ENCODE data around the gene NLGN1.

The NLGN1 gene

GRCh38 chr3:173709026-173709425, 311.5 kb downstream of the NLGN1 start:
- DNase-seq (ENCODE audit: low read depth in 2 of 2) = no peak

DNA sequence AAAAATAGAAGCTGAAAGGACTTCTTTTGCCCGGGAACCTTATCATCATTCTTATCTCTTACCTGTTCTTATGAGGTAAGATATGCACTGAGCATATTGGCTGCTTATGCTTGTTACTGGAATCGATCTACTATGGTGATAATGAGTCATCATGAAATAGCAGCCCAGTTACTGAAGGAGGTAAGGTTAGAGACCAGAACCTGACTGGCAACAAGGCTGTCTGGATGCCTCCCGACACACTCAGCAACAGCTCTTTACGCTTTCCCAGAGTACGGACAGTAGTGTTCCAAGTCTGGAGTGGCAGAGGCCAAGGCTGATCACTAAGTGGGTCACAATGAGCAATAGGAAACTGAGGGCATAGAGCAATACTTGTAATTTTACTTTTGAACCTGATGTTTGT, 314.1 kb downstream of the NLGN1 start:
- DNase-seq (ENCODE audit: low read depth in 2 of 2) = no peak

DNA sequence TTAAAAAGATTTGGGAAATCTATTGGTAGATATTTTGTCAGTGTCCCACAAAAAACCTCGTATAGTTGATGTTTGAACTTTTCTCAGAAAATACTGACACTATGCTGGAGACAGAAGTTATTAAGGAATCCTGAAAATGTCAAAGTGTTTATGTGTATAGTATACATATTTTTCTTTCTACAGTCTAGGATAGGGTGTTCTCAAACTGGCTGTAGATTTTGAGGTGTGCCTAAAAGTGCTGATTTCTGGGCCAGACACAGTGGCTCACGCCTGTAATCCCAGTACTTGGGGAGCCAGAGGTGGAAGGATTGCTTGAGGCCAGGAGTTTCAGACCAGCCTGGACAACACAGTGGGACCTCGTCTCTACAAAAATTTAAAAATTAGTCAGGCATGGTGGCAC, 322.0 kb downstream of the NLGN1 start:
- no peak for DNase-seq (ENCODE audit: low read depth in 2 of 2)

- DNase-seq (ENCODE audit: low read depth in 2 of 2) = no peak
Observed at GRCh38 chr3:173725507-173725906, 328.0 kb downstream of the NLGN1 start.

DNA sequence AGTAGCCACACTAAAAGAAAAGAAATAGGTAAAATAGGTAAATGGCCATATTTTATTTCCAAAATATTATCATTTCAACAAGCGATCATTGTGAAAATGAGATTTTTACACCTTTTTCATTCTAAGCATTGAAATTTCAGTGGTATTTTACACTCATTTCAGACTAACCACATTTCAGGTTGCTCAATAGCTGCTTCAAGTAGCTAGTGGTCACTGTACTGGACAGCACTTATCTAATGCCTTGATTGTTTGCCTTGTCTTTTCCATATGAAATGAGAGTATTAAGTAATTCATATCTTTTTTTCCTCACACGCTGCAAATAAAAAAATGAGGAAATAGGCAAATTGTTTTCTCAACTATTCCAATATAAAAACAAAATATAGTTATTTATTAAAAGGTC, 332.8 kb downstream of the NLGN1 start:
- DNase-seq (ENCODE audit: low read depth in 2 of 2) = no peak

DNA sequence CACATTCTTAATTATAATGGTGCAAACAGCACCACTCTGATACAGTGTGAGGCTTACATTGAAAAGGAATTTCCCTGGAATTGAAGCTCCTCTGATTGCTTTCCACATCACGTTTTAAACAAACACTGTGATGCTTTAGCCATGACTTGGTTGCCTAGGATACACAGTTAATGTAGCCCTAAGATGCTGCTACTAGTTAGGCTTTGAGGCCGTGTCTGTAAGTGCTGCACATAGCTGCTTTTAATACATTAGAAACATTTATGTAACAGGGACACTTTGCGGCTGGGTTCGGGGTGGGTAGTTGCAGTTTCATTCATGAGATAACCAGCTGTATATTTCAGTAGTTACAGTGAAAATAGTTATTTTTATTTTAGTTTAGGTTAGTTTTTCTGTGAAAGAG, 334.7 kb downstream of the NLGN1 start:
- no peak for DNase-seq (ENCODE audit: low read depth in 2 of 2)

DNA sequence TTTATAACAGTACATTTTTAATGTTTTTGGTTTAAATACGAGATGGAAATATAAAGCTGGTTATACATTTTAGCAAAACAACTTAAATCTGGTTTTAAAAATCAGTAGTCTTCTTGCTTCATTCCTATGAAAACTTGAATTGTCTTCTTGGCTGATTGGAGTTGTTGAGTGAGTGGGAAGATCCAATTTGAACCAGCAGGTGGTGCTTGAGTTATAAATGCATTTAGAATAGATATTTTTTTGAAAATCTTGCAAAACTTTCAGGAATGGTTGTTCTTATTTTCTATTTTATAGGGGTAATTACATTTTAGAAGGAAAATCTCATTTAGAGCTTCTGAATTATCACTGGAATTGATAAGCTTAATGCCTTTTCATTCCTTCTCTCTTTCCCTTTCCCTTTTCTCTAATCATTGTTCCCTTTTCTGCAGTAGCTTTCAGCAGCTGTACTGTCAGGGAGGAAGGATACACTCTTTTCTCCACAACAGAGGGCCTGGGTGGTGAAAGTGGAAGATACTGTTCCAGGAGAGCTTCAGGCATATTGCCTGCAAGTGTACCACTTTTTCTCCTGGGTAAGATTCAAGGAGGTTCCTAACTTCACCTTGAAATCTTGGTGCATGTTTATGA, 335.6 kb downstream of the NLGN1 start:
- no peak for DNase-seq (ENCODE audit: low read depth in 2 of 2)

DNA sequence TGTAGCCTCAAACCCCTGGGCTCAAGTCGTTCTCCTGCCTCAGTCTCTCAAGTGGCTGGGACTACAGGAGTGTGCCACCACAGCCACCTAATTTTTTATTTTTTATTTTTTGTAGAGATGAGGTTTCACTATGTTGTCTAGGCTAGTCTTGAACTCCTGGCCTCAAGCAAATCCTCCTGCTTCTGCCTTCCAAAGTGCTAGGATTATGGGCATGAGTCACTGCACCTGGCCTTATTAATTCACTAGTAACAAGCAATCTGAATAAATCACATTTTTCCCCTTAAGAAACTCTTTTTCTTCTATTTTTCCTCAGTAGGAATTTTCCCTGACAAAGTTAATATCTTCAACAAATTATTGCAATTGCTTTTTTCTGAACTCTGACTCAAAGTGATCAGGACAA, 336.9 kb downstream of the NLGN1 start:
- DNase-seq (ENCODE audit: low read depth in 2 of 2) = no peak

DNA sequence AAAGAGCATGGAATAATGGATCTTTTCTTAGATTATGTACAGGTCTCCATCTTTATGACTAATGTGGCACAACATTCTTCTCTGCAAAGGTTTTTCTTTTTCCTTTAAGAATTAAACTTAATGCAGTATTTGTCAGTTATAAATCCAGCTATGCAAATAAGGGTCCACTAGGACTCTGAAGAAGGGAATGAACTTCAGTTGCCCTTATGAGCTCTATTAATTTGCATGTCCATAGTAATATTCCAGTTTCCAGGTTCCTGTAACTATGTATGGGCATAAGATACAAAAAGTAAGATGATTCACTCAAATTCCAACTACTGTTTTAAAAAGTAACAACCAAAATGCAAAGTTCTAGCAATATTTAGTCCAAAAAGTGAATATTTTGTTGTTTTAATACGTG, 337.4 kb downstream of the NLGN1 start:
- DNase-seq (ENCODE audit: low read depth in 2 of 2) = no peak

DNA sequence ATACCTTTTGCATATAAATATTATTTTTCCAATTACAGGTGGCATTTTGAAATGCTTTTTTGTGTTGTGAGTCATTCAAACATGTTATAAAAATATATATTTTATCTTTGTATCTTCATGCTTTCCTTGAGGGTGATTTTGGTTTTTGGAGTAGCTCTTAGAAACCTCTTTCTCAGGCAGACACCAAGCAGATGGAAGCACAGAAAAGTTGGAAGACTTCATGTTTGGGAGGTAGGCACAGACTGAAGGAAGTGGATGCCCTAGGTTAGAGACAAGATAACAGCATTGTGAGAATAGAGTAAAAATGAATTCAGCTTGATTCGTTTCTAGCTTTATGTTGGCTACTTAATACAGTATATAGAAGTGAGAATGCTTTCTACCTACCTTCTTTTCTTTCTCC, 338.3 kb downstream of the NLGN1 start:
- DNase-seq (ENCODE audit: low read depth in 2 of 2) = no peak

DNA sequence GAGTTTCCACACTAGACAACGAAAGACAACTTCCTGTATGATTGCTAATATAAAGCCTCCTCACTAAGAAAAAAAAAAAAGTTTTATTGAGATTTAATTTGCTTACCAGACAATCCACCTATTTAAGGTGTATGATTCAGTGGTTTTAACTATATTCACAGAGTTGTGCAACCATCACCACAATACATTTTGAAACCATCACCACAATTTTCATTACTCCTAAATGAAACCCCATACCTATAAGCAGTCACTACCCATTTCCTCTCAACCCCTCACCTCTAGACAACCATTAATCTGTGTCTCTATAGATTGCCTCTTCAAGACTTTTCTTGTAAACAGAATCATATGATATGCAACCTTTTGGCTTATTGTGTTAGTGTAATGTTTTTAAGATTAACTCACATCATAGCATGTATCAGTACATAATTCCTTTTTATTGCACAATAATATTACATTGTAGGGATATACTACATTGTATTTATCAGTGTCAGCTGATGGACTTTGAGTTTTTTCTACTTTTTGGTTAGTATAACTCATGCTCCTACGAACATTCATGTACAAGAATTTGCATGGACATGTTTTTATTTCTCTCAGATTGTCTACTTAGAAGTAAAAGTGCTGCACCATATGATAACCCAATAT, 339.7 kb downstream of the NLGN1 start:
- DNase-seq (ENCODE audit: low read depth in 2 of 2) = no peak

- no peak for DNase-seq (ENCODE audit: low read depth in 2 of 2)
Observed at GRCh38 chr3:173739726-173740125, 342.2 kb downstream of the NLGN1 start.

GRCh38 chr3:173742491-173742890, 344.9 kb downstream of the NLGN1 start:
- DNase-seq (ENCODE audit: low read depth in 2 of 2) = no peak

DNA sequence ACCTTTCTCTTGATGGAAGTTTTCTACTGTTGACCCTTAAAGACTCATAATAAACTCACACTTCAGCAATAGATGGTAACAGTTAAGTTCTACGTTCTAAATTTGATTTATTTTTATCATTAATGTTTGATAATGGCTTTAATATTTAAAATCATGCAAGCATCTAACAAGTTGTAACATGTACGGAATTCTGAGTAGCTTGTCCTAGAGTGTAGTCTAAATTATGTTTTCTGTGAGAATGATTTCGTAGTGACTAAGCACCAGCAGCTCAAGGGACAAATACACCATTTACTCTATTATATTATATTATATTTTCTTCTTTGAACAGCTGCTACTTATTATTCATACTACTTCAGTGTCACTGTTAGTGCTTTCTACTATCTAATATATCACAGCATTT, 345.6 kb downstream of the NLGN1 start:
- DNase-seq (ENCODE audit: low read depth in 2 of 2) = no peak

DNA sequence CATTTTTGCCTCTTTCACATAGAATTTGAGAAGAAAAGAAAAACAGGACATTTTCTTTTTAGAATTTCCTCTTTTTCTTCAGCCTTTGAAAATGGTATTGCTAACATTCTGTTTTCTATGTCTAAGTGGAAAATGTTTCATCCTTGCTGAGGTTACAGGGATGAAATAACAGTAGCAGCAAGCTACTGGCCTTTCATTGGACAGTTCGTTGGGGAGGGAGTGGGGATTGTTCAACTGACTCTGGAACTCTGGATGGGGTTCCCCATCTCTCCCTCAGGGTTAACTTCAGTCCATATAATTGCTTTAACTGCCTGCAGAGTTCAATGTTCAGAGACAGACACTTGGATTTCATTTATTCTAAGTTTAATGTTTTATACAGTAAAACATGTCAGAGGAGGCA, 346.0 kb downstream of the NLGN1 start:
- no peak for DNase-seq (ENCODE audit: low read depth in 2 of 2)

- DNase-seq (ENCODE audit: low read depth in 2 of 2) = no peak
Observed at GRCh38 chr3:173744479-173744878, 346.9 kb downstream of the NLGN1 start.

- DNase-seq (ENCODE audit: low read depth in 2 of 2) = no peak
Observed at GRCh38 chr3:173744895-173745294, 347.4 kb downstream of the NLGN1 start.

DNA sequence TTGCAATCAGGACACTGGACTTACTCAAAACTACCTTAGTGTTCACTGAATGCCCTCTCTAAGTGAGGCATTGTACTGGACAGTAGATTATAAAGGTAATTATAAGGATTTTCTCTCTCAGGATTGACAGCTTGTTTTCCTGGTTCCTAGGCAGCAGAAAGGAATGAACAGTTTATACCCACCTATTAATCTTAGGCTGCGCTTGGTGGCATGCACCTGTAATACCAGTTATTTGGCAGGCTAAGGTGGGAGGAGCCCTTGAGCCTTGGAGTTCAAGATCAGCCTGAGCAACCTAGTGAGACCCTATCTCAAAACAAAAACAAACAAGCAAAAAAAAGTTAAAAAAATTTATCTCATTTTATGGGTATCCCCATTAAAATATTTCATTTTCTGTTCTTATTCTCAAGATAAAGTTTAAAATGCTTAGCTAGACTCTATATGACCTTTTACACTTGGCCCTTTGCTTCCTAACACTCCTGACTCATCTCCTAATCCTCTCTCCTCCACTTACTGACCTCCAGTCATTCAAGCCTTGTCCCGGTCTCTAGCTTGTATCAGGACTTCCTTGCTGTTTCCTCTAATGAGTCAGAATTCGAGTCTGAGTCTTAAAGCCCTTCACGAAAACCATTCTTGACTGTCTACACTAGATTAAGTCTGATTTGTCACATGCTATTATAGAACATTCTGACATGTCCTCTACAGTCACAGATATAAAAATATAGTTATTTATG, 348.6 kb downstream of the NLGN1 start:
- DNase-seq (ENCODE audit: low read depth in 2 of 2) = no peak

GRCh38 chr3:173747427-173747826, 349.9 kb downstream of the NLGN1 start:
- DNase-seq (ENCODE audit: low read depth in 2 of 2) = no peak

GRCh38 chr3:173748105-173748504, 350.6 kb downstream of the NLGN1 start:
- DNase-seq (ENCODE audit: low read depth in 2 of 2) = no peak

DNA sequence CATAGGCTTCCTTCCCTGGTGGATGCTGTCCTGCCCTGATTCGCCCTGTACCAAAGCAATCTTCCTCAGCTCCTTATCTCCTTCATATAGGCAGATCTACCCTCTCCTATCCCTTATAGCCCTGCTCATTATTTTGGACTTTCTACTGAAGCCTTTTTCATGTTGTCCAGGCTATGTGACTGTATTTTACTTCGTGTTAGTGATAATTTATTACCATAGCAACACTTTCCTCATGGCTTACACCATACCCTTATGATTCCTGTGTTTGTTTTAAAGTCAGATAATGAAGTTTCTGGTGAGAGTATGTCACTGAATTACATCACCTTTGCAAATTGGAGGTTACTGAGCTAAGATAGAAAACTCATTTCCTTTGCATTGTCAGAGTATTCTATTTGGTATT, 352.6 kb downstream of the NLGN1 start:
- no peak for DNase-seq (ENCODE audit: low read depth in 2 of 2)

DNA sequence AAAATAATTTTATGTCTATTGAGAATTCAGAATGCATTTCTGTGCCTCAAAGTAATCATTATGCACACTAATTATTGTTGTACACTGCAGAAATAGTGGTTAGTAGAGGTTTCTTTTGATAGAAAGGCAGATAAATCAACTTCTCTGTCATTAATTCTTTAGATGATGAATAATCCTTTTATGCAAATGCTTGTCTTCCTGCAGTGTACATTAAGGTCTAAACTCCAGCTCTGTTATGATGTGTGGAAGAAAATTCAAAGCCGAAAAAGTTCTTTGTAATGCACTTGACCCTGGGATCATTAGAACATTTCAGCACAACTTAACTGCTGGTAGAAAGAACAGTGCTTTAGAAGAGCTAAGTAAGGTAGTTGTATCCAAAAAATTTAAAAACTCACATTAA, 353.0 kb downstream of the NLGN1 start:
- DNase-seq (ENCODE audit: low read depth in 2 of 2) = no peak

GRCh38 chr3:173753593-173753992, 356.0 kb downstream of the NLGN1 start:
- DNase-seq (ENCODE audit: low read depth in 2 of 2) = no peak
